Left lung (tissue), 10 donors: ENCODE measurements around the gene KLK1. TPM values are rescaled to one million over a fixed set of nuclear protein-coding genes. Genes with fewer than 3 reads are reported as not detected.
"Not testable (repeated sequence)": the region's sequence is repeated elsewhere in the genome, so short reads cannot be mapped to it uniquely, and the experiment has no call there.

ENCODE experiments used
- ATAC-seq: fragments of 200-7000 bp; cut with Tn5 transposase; one replicate; pipeline ENCODE4 v1.9.1; 2020; ENCODE audit warnings: moderate library complexity
- DNase-seq, 4 donors: peaks; one replicate each; pipeline ENCODE4 v3.0.0-alpha.2; 2013 to 2020
- H3K27ac ChIP-seq, 2 donors: fragments of 200-600 bp; sonication (generic) in 1 of 2; one replicate each; pipeline versions ENCODE4 v1.5.0 to v1.8.0; 2020 to 2021
- H3K27me3 ChIP-seq, 2 donors: fragments of 200-600 bp; sonication (generic) in 1 of 2; one replicate each; pipeline versions ENCODE4 v1.5.0 to v1.8.0; 2020 to 2021
- H3K36me3 ChIP-seq, 2 donors: fragments of 200-600 bp; sonication (generic) in 1 of 2; one replicate each; pipeline versions ENCODE4 v1.5.0 to v1.8.0; 2020 to 2021
- H3K4me1 ChIP-seq, 2 donors: fragments of 200-600 bp; one replicate each; pipeline ENCODE4 v1.8.0; 2021
- H3K4me3 ChIP-seq, 2 donors: fragments of 200-600 bp; sonication (generic) in 1 of 2; one replicate each; pipeline versions ENCODE4 v1.5.0 to v1.8.0; 2020 to 2021; ENCODE audit warnings: mild to moderate bottlenecking in 1 of 2
- H3K9me3 ChIP-seq, 2 donors: fragments of 200-600 bp; sonication (generic) in 1 of 2; one replicate each; pipeline versions ENCODE4 v1.5.0 to v1.8.0; 2020 to 2021
- CTCF ChIP-seq, 2 donors: fragments of 200-600 bp; sonication (generic) in 1 of 2; IDR thresholded peaks; one replicate each; pipeline versions ENCODE4 v1.5.0 to v1.8.0; 2021; ENCODE audit warnings: antibody characterized with exemption in 2 of 2
- intact Hi-C, 2 donors: fragments of 100-400 bp; cut with DNase I; formaldehyde crosslinking; loops; one replicate each; pipeline versions ENCODE4 v1.11.2 to v1.14.2; 2022
- polyA plus RNA-seq, 6 donors: library from polyadenylated mRNA; unstranded; fragments of 120-200 nt; gene quantifications; one replicate each; pipeline ENCODE4 v1.2.1, GENCODE V29; 2013; ENCODE audit not compliant: insufficient read length in 6 of 6
- total RNA-seq, 2 donors: library from RNA; stranded (reverse); fragmentation: NEBNext Ultra II Directional; extraction: Animal tissue kit (Norgen Biotek cat#: 25700); gene quantifications; one replicate each; pipeline ENCODE4 v1.2.1, GENCODE V29; 2021
- donor health status: DM: no; HTN: yes; CAD: no.
- donor health status: DM: no; HTN: no; CAD: no.

The KLK1 gene
- total and polyA plus RNA-seq, 8 donors = 0.29 to 0.76 (median 0.60) TPM

GRCh38 chr19:50817941-50818858, 5.4 kb downstream of the KLK1 start:
- ATAC-seq (peak; percentile 71), DNase-seq (peak in 1 of 4 donors; percentile 83)
- peaks cover 0 to 4% of the 10 kb centered on the region in 2 donors for H3K4me1 ChIP-seq
- H3K27me3 ChIP-seq = peaks cover 16 to 98% of the 10 kb centered on the region in 2 donors
- H3K36me3 ChIP-seq = no peaks in the 10 kb centered on the region
- no peak for TF ChIP-seq CTCF (IDR thresholded peaks at IDR 0.05)
- peaks cover 0 to 3% of the 10 kb centered on the region in 2 donors for H3K9me3 ChIP-seq
- no peak overlapping the region for H3K27ac ChIP-seq
- intact Hi-C loops = no loop called here
- peak overlapping the region; percentile 7 to 21 for H3K4me3 ChIP-seq

- H3K36me3 ChIP-seq = no peaks in the 10 kb centered on the region
- H3K4me3 ChIP-seq = no peak overlapping the region
- H3K4me1 ChIP-seq = peaks cover 0 to 4% of the 10 kb centered on the region in 2 donors
- H3K9me3 ChIP-seq = peaks cover 0 to 3% of the 10 kb centered on the region in 2 donors
- TF ChIP-seq CTCF (IDR thresholded peaks at IDR 0.05) = no peak
- intact Hi-C loops = no loop called here
- DNase-seq = no peak
- no peak for ATAC-seq
- H3K27me3 ChIP-seq = peaks cover 16 to 81% of the 10 kb centered on the region in 2 donors
- no peak overlapping the region for H3K27ac ChIP-seq
Observed at GRCh38 chr19:50815439-50815838, 8.1 kb downstream of the KLK1 start.

DNA sequence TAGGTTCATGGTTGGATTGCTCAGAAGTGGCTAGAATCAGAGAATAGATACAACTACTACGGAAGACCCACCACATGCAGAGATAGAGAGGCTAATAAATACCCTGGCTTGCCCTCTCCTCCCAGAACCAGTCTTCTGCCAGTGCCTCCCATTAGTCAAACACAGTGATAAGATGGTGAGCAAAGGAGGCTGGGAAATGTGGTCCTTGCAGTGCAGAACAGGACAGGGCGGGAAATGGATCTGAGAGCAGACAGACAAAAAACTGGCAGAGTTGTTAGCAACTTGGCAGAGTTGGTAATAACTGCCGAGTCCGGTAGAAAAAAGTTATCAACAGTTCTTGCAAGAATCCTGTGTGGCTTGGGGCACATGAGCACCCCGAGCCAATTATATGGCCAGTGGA, 8.7 kb downstream of the KLK1 start:
- intact Hi-C loops = no loop called here
- H3K4me3 ChIP-seq = no peak overlapping the region
- ATAC-seq (no peak), DNase-seq (no peak)
- no peak overlapping the region for H3K27ac ChIP-seq
- H3K4me1 ChIP-seq = peaks cover 0 to 4% of the 10 kb centered on the region in 2 donors
- H3K36me3 ChIP-seq = no peaks in the 10 kb centered on the region
- H3K9me3 ChIP-seq = peaks cover 0 to 3% of the 10 kb centered on the region in 2 donors
- TF ChIP-seq CTCF (IDR thresholded peaks at IDR 0.05) = no peak
- peaks cover 16 to 76% of the 10 kb centered on the region in 2 donors for H3K27me3 ChIP-seq

GRCh38 chr19:50812474-50812873, 11.1 kb downstream of the KLK1 start:
- no peak for TF ChIP-seq CTCF (IDR thresholded peaks at IDR 0.05)
- peaks cover 0 to 3% of the 10 kb centered on the region in 2 donors for H3K9me3 ChIP-seq
- H3K4me3 ChIP-seq = no peak overlapping the region
- intact Hi-C loops = no loop called here
- DNase-seq (no peak), ATAC-seq (no peak)
- peaks cover 0 to 52% of the 10 kb centered on the region in 2 donors for H3K27me3 ChIP-seq
- no peak overlapping the region for H3K27ac ChIP-seq
- H3K4me1 ChIP-seq = no peaks in the 10 kb centered on the region
- no peaks in the 10 kb centered on the region for H3K36me3 ChIP-seq

GRCh38 chr19:50811622-50812238, 11.9 kb downstream of the KLK1 start:
- intact Hi-C loops, ATAC-seq, H3K27ac ChIP-seq, H3K4me3 ChIP-seq, H3K4me1 ChIP-seq, H3K36me3 ChIP-seq, H3K9me3 ChIP-seq, DNase-seq: not testable (repeated sequence)
- H3K27me3 ChIP-seq = peaks cover 0 to 44% of the 10 kb centered on the region in 2 donors
